BLaER1 (cell line): ENCODE measurements around the gene SAMD7.

Experiments
- H3K27ac ChIP-seq: shearing (Covaris generic); formaldehyde crosslinking; 2 replicates; pipeline ENCODE4 v1.8.1; 2022
- H3K27me3 ChIP-seq: shearing (Covaris generic); formaldehyde crosslinking; 2 replicates; pipeline ENCODE4 v1.8.1; 2022
- H3K36me3 ChIP-seq: shearing (Covaris generic); formaldehyde crosslinking; 2 replicates; pipeline ENCODE4 v1.8.1; 2022
- H3K4me1 ChIP-seq: shearing (Covaris generic); formaldehyde crosslinking; 2 replicates; pipeline ENCODE4 v1.8.1; 2022
- H3K4me2 ChIP-seq: shearing (Covaris generic); formaldehyde crosslinking; 2 replicates; pipeline ENCODE4 v1.8.1; 2022
- H3K4me3 ChIP-seq: shearing (Covaris generic); formaldehyde crosslinking; 2 replicates; pipeline ENCODE4 v1.8.1; 2022
- H3K9ac ChIP-seq: shearing (Covaris generic); formaldehyde crosslinking; 2 replicates; pipeline ENCODE4 v1.8.1; 2022
- H3K9me3 ChIP-seq: shearing (Covaris generic); formaldehyde crosslinking; 2 replicates; pipeline ENCODE4 v1.8.1; 2022
- H4K20me1 ChIP-seq: shearing (Covaris generic); formaldehyde crosslinking; 2 replicates; pipeline ENCODE4 v1.8.1; 2022
- Cebpa-rat ChIP-seq: shearing (Covaris generic); IDR thresholded peaks from 2 replicates; pipeline ENCODE4 v1.8.1; 2022

SAMD7 gene

GRCh38 chr3:169907476-169907875 is 3.9 kb upstream of the SAMD7 start:
- TF ChIP-seq Cebpa-rat = no peak
- Histone ChIP-seq H3K36me3 (no peaks in the 10 kb centered on the region), H3K27ac (no peak overlapping the region), H3K4me1 (no peaks in the 10 kb centered on the region), H3K9me3 (peaks cover 17% of the 10 kb centered on the region), H4K20me1 (no peaks in the 10 kb centered on the region), H3K4me3 (no peak overlapping the region), H3K4me2 (no peak overlapping the region), H3K9ac (no peak overlapping the region), H3K27me3 (no peaks in the 10 kb centered on the region)

GRCh38 chr3:169907944-169908343 is 3.4 kb upstream of the SAMD7 start:
- Histone ChIP-seq H3K27ac (no peak overlapping the region), H3K36me3 (no peaks in the 10 kb centered on the region), H3K9me3 (peaks cover 12% of the 10 kb centered on the region), H3K9ac (no peak overlapping the region), H3K27me3 (no peaks in the 10 kb centered on the region), H3K4me2 (no peak overlapping the region), H4K20me1 (no peaks in the 10 kb centered on the region), H3K4me3 (no peak overlapping the region), H3K4me1 (no peaks in the 10 kb centered on the region)
- TF ChIP-seq Cebpa-rat = no peak

- Histone ChIP-seq H4K20me1 (no peaks in the 10 kb centered on the region), H3K4me3 (no peak overlapping the region), H3K4me2 (no peak overlapping the region), H3K9ac (no peak overlapping the region), H3K4me1 (no peaks in the 10 kb centered on the region), H3K9me3 (no peaks in the 10 kb centered on the region), H3K36me3 (no peaks in the 10 kb centered on the region), H3K27me3 (no peaks in the 10 kb centered on the region), H3K27ac (no peak overlapping the region)
- TF ChIP-seq Cebpa-rat = no peak
Observed at GRCh38 chr3:169913323-169913722, 2.0 kb downstream of the SAMD7 start.

GRCh38 chr3:169914321-169914720 is 2.9 kb downstream of the SAMD7 start:
- H3K9me3 ChIP-seq = no peaks in the 10 kb centered on the region
- no peak for TF ChIP-seq Cebpa-rat
- no peaks in the 10 kb centered on the region for H3K27me3 ChIP-seq

GRCh38 chr3:169923189-169923588 is 11.8 kb downstream of the SAMD7 start:
- TF ChIP-seq Cebpa-rat = no peak

More at GRCh38 chr3:169914321-169914720, 2.9 kb downstream of the SAMD7 start:
- Histone ChIP-seq H3K4me1 (no peaks in the 10 kb centered on the region), H3K4me2 (no peak overlapping the region), H4K20me1 (no peaks in the 10 kb centered on the region), H3K9ac (no peak overlapping the region), H3K4me3 (no peak overlapping the region), H3K27ac (no peak overlapping the region), H3K36me3 (no peaks in the 10 kb centered on the region)

GRCh38 chr3:169923831-169924230 is 12.5 kb downstream of the SAMD7 start:
- Histone ChIP-seq H3K9me3 (no peaks in the 10 kb centered on the region), H3K27ac (no peak overlapping the region), H3K36me3 (no peaks in the 10 kb centered on the region), H3K27me3 (no peaks in the 10 kb centered on the region), H4K20me1 (no peaks in the 10 kb centered on the region), H3K9ac (no peak overlapping the region), H3K4me1 (no peaks in the 10 kb centered on the region), H3K4me2 (no peak overlapping the region), H3K4me3 (no peak overlapping the region)
- TF ChIP-seq Cebpa-rat = no peak

More at GRCh38 chr3:169923189-169923588, 11.8 kb downstream of the SAMD7 start:
- no peaks in the 10 kb centered on the region for H3K4me1 ChIP-seq
- no peaks in the 10 kb centered on the region for H3K9me3 ChIP-seq
- no peak overlapping the region for H3K4me3 ChIP-seq
- H3K4me2 ChIP-seq = no peak overlapping the region
- H3K9ac ChIP-seq = no peak overlapping the region
- no peak overlapping the region for H3K27ac ChIP-seq
- H4K20me1 ChIP-seq = no peaks in the 10 kb centered on the region
- no peaks in the 10 kb centered on the region for H3K36me3 ChIP-seq
- H3K27me3 ChIP-seq = no peaks in the 10 kb centered on the region

- Histone ChIP-seq H3K27me3 (no peaks in the 10 kb centered on the region), H3K4me3 (no peak overlapping the region), H3K4me2 (peak overlapping the region; percentile 80; the same call in 1 of the 2 replicates), H3K27ac (no peak overlapping the region; the same call in 1 of the 2 replicates), H3K4me1 (peaks cover 50% of the 10 kb centered on the region), H4K20me1 (no peaks in the 10 kb centered on the region), H3K9ac (no peak overlapping the region), H3K36me3 (no peaks in the 10 kb centered on the region), H3K9me3 (no peaks in the 10 kb centered on the region)
- TF ChIP-seq Cebpa-rat = no peak
Observed at GRCh38 chr3:169929830-169930519, 18.6 kb downstream of the SAMD7 start.

- Histone ChIP-seq H3K4me2 (peak overlapping the region; percentile 80), H4K20me1 (no peaks in the 10 kb centered on the region), H3K4me1 (peaks cover 56% of the 10 kb centered on the region), H3K36me3 (no peaks in the 10 kb centered on the region), H3K27ac (peak overlapping the region; percentile 69), H3K9ac (no peak overlapping the region), H3K9me3 (no peaks in the 10 kb centered on the region), H3K27me3 (no peaks in the 10 kb centered on the region), H3K4me3 (no peak overlapping the region)
- no peak for TF ChIP-seq Cebpa-rat
Observed at GRCh38 chr3:169930843-169931242, 19.5 kb downstream of the SAMD7 start.

GRCh38 chr3:169931747-169932520 is 20.6 kb downstream of the SAMD7 start:
- Histone ChIP-seq H4K20me1 (no peaks in the 10 kb centered on the region), H3K27me3 (no peaks in the 10 kb centered on the region), H3K4me3 (peak overlapping the region; percentile 41), H3K4me2 (peak overlapping the region; percentile 80), H3K27ac (peak overlapping the region; percentile 69), H3K36me3 (no peaks in the 10 kb centered on the region), H3K4me1 (peaks cover 56% of the 10 kb centered on the region), H3K9me3 (no peaks in the 10 kb centered on the region), H3K9ac (peak overlapping the region; percentile 39; the same call in 1 of the 2 replicates)
- TF ChIP-seq Cebpa-rat = no peak

GRCh38 chr3:169939320-169939719 is 27.9 kb downstream of the SAMD7 start:
- no peak for TF ChIP-seq Cebpa-rat
- H3K4me2 ChIP-seq = peak overlapping the region; percentile 78
- peak overlapping the region; percentile 94 for H3K27ac ChIP-seq
- peak overlapping the region; percentile 43; the same call in 1 of the 2 replicates for H3K4me3 ChIP-seq
- H4K20me1 ChIP-seq = no peaks in the 10 kb centered on the region
- no peaks in the 10 kb centered on the region for H3K9me3 ChIP-seq
- peaks cover 76% of the 10 kb centered on the region for H3K4me1 ChIP-seq
- H3K36me3 ChIP-seq = no peaks in the 10 kb centered on the region
- 0 out of 2 replicates have a peak overlapping the region, but pooled peaks have one; percentile 68 for H3K9ac ChIP-seq
- no peaks in the 10 kb centered on the region for H3K27me3 ChIP-seq
